ENCODE data around the gene PDLIM1. TPM values are rescaled to one million over a fixed set of nuclear protein-coding genes. Genes with fewer than 3 reads are reported as not detected.
A peak's percentile ranks its signal among the peaks of the same experiment; 100 is the strongest.

PDLIM1 gene
- total and polyA plus RNA-seq, 2 experiments from 2014 or later: 111 to 233 TPM

DNA sequence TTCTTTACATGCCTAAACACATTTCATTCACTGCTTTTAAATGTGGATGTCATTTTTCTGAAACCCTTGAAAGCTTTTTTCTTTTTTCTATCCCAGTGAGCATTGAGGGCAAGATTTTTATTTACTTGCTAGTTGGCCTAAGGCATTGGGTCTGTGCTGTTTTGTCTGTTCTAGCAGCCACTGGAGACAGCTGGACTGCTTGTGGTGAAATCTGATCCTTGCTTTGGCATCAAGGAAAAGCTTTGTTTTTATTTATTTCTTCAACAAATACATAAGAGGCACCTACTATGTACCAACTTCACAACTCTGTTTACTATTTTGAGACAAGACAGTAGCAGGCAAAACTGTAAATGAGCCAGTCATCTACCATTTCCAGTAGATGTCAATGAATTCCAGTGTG, 28.4 kb upstream of the PDLIM1 start (continued):
- TF ChIP-seq, protein P1, sequence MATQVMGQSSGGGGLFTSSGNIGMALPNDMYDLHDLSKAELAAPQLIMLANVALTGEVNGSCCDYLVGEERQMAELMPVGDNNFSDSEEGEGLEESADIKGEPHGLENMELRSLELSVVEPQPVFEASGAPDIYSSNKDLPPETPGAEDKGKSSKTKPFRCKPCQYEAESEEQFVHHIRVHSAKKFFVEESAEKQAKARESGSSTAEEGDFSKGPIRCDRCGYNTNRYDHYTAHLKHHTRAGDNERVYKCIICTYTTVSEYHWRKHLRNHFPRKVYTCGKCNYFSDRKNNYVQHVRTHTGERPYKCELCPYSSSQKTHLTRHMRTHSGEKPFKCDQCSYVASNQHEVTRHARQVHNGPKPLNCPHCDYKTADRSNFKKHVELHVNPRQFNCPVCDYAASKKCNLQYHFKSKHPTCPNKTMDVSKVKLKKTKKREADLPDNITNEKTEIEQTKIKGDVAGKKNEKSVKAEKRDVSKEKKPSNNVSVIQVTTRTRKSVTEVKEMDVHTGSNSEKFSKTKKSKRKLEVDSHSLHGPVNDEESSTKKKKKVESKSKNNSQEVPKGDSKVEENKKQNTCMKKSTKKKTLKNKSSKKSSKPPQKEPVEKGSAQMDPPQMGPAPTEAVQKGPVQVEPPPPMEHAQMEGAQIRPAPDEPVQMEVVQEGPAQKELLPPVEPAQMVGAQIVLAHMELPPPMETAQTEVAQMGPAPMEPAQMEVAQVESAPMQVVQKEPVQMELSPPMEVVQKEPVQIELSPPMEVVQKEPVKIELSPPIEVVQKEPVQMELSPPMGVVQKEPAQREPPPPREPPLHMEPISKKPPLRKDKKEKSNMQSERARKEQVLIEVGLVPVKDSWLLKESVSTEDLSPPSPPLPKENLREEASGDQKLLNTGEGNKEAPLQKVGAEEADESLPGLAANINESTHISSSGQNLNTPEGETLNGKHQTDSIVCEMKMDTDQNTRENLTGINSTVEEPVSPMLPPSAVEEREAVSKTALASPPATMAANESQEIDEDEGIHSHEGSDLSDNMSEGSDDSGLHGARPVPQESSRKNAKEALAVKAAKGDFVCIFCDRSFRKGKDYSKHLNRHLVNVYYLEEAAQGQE (IDR thresholded peaks at IDR 0.05; ENCODE audit: unreplicated experiment): no peak
- TF ChIP-seq, protein P2, sequence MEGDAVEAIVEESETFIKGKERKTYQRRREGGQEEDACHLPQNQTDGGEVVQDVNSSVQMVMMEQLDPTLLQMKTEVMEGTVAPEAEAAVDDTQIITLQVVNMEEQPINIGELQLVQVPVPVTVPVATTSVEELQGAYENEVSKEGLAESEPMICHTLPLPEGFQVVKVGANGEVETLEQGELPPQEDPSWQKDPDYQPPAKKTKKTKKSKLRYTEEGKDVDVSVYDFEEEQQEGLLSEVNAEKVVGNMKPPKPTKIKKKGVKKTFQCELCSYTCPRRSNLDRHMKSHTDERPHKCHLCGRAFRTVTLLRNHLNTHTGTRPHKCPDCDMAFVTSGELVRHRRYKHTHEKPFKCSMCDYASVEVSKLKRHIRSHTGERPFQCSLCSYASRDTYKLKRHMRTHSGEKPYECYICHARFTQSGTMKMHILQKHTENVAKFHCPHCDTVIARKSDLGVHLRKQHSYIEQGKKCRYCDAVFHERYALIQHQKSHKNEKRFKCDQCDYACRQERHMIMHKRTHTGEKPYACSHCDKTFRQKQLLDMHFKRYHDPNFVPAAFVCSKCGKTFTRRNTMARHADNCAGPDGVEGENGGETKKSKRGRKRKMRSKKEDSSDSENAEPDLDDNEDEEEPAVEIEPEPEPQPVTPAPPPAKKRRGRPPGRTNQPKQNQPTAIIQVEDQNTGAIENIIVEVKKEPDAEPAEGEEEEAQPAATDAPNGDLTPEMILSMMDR (conservative IDR thresholded peaks at IDR 0.05; ENCODE audit: low read depth in 2 of 2): no peak
- no peak for TF ChIP-seq EZH2phosphoT487 (IDR thresholded peaks at IDR 0.05; ENCODE audit: unreplicated experiment)
- no peak for TF ChIP-seq EZH2 (IDR thresholded peaks at IDR 0.05; ENCODE audit: low read depth, unreplicated experiment)
- no peak for TF ChIP-seq STAT1 (IDR thresholded peaks at IDR 0.05; ENCODE audit: unreplicated experiment)
- TF ChIP-seq ZNF331 (CRISPR knock-in tag; IDR thresholded peaks at IDR 0.05; ENCODE audit: low read depth): no peak
- TF ChIP-seq JUNB (IDR thresholded peaks at IDR 0.05; ENCODE audit: unreplicated experiment): no peak
- TF ChIP-seq CREB1 (CRISPR knock-in tag; IDR thresholded peaks at IDR 0.05; ENCODE audit: low read depth): no peak

DNA sequence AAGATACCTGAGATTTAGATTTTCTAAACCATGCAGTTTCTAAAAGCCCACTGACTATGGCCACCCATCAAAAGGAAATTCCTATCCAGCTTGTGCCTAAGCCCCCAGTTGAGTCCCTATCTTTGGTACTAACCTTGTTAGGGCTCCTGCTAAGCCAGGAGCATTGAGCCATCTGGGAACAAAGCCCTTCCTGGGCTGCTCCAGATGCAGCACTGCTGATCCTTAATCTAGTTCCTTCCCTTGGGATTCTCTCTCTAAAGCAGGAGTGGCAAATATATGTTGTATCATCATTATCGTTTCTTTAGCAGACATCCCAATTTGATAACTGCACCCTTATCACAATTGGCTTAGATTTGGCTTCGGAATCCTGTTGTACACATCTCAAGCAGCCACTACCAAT, 24.7 kb upstream of the PDLIM1 start:
- Histone ChIP-seq H3K79me2 (replicated peaks; ENCODE audit: insufficient read depth) (no peaks in the 10 kb centered on the region), H2AFZ (no peak overlapping the region), H3K9me2 (ENCODE audit: insufficient read depth) (peaks cover 4% of the 10 kb centered on the region; the same call in 1 of the 2 replicates), H3K4me3 (no peak overlapping the region), H3K4me2 (no peak overlapping the region), H3K4me1 (ENCODE audit: insufficient read depth) (peaks cover 30% of the 10 kb centered on the region), H3F3A (replicated peaks; ENCODE audit: low read depth) (0 out of 2 replicates have a peak, but pooled peaks cover 4% of the 10 kb centered on the region), H3K36me3 (ENCODE audit: insufficient read depth) (no peaks in the 10 kb centered on the region), H4K20me1 (replicated peaks; ENCODE audit: insufficient read depth) (no peaks in the 10 kb centered on the region), H3K27me3 (ENCODE audit: insufficient read depth) (no peaks in the 10 kb centered on the region), H3K27ac (ENCODE audit: low read depth) (no peak overlapping the region)
- H3K36me3 Mint-ChIP-seq (ENCODE audit: low read depth): peaks cover 3% of the 10 kb centered on the region
- H3K9me3 Mint-ChIP-seq: no peaks in the 10 kb centered on the region
- no peak overlapping the region for H3K27ac Mint-ChIP-seq
- no peak overlapping the region for H3K4me3 Mint-ChIP-seq
- ATAC-seq (peak; percentile 67), DNase-seq (ENCODE audit: low spot score) (no peak)
- peaks cover 7% of the 10 kb centered on the region for H3K27me3 Mint-ChIP-seq (ENCODE audit: insufficient read depth, low read depth, poor library complexity)
- H3K4me1 Mint-ChIP-seq: peaks cover 31% of the 10 kb centered on the region
- TF ChIP-seq, protein P2 (conservative IDR thresholded peaks at IDR 0.05; ENCODE audit: low read depth in 2 of 2): no peak
- no peak for TF ChIP-seq POLR2AphosphoS5 (IDR thresholded peaks at IDR 0.05; ENCODE audit: low read depth)
- TF ChIP-seq, protein P1 (IDR thresholded peaks at IDR 0.05; ENCODE audit: unreplicated experiment): no peak
- TF ChIP-seq, protein P3, sequence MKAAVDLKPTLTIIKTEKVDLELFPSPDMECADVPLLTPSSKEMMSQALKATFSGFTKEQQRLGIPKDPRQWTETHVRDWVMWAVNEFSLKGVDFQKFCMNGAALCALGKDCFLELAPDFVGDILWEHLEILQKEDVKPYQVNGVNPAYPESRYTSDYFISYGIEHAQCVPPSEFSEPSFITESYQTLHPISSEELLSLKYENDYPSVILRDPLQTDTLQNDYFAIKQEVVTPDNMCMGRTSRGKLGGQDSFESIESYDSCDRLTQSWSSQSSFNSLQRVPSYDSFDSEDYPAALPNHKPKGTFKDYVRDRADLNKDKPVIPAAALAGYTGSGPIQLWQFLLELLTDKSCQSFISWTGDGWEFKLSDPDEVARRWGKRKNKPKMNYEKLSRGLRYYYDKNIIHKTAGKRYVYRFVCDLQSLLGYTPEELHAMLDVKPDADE (IDR thresholded peaks at IDR 0.05): no peak
- no peak for TF ChIP-seq EZH2phosphoT487 (IDR thresholded peaks at IDR 0.05; ENCODE audit: unreplicated experiment)
- no peak for TF ChIP-seq NANOG (IDR thresholded peaks at IDR 0.05; ENCODE audit: borderline replicate concordance)
- no peak for TF ChIP-seq CREB1 (CRISPR knock-in tag; IDR thresholded peaks at IDR 0.05; ENCODE audit: low read depth)
- no peak for TF ChIP-seq JUNB (IDR thresholded peaks at IDR 0.05; ENCODE audit: unreplicated experiment)
- TF ChIP-seq ZNF331 (CRISPR knock-in tag; IDR thresholded peaks at IDR 0.05; ENCODE audit: low read depth): no peak
